CD1c-positive myeloid dendritic cell (primary cell): ENCODE results near the gene SUPT5H.
A peak's percentile ranks its signal among the peaks of the same experiment; 100 is the strongest.

Experiments used
- DNase-seq: peaks from one replicate; pipeline ENCODE4 v3.0.0-alpha.2; 2016; ENCODE audit errors: extremely low spot score

SUPT5H gene

GRCh38 chr19:39409208-39410016 lies 36.0 kb upstream of the SUPT5H start:
- DNase-seq, result peak; percentile 83

- DNase-seq, result peak; percentile 78
Measured at GRCh38 chr19:39410017-39410830, 35.2 kb upstream of the SUPT5H start.

GRCh38 chr19:39410831-39411080 lies 34.6 kb upstream of the SUPT5H start:
- no peak for DNase-seq

- DNase-seq, result peak; percentile 52
Measured at GRCh38 chr19:39411081-39411831, 34.1 kb upstream of the SUPT5H start.

- DNase-seq, result peak; percentile 95
Measured at GRCh38 chr19:39411832-39412099, 33.6 kb upstream of the SUPT5H start.

GRCh38 chr19:39412100-39412866 lies 33.1 kb upstream of the SUPT5H start, which contains the start of gene PLEKHG2:
Gene PLEKHG2, plus strand, starts transcription at chr19:39412669. Its CDS starts 1,418 bp downstream, at chr19:39414087.
- peak; percentile 99 for DNase-seq

GRCh38 chr19:39412867-39413271 lies 32.5 kb upstream of the SUPT5H start:
- DNase-seq, result peak; percentile 16

GRCh38 chr19:39413272-39413910 lies 32.0 kb upstream of the SUPT5H start:
- no peak for DNase-seq

GRCh38 chr19:39413911-39414608 lies 31.3 kb upstream of the SUPT5H start:
- DNase-seq, result peak; percentile 29

GRCh38 chr19:39415111-39416046 lies 30.0 kb upstream of the SUPT5H start:
- no peak for DNase-seq

- DNase-seq, result no peak
Measured at GRCh38 chr19:39416152-39417120, 28.9 kb upstream of the SUPT5H start.

GRCh38 chr19:39417463-39418181 lies 27.8 kb upstream of the SUPT5H start:
- DNase-seq, result no peak

- no peak for DNase-seq
Measured at GRCh38 chr19:39419003-39419402, 26.4 kb upstream of the SUPT5H start.

- no peak for DNase-seq
Measured at GRCh38 chr19:39420769-39421168, 24.6 kb upstream of the SUPT5H start.

GRCh38 chr19:39422020-39422419 lies 23.4 kb upstream of the SUPT5H start:
- DNase-seq, result no peak

- no peak for DNase-seq
Measured at GRCh38 chr19:39423258-39424086, 21.9 kb upstream of the SUPT5H start.

- no peak for DNase-seq
Measured at GRCh38 chr19:39424934-39425333, 20.4 kb upstream of the SUPT5H start.
